HG03469 (cell line): ENCODE data around the gene RAB7B.
A peak's percentile ranks its signal among the peaks of the same experiment; 100 is the strongest.
"Not testable (repeated sequence)": the region's sequence is repeated elsewhere in the genome, so short reads cannot be mapped to it uniquely, and the experiment has no call there.

ENCODE experiments used
- ATAC-seq: cut with Tn5 transposase; IDR thresholded peaks from one replicate; pipeline ENCODE4 v1.9.1; 2021; ENCODE audit warnings: mild to moderate bottlenecking, moderate library complexity, moderate number of reproducible peaks; ENCODE audit not compliant: unreplicated experiment

The RAB7B gene

GRCh38 chr1:206002871-206003801 is at the start of gene RAB7B:
Gene RAB7B, minus strand, starts transcription at chr1:206003395. Its CDS starts 9,260 bp downstream, at chr1:205994135.
- no peak for ATAC-seq

GRCh38 chr1:206052231-206052865 is 49.2 kb upstream of the RAB7B start:
- ATAC-seq: not testable (repeated sequence)

- ATAC-seq: peak; percentile 55
Observed at GRCh38 chr1:206050655-206051235, 47.5 kb upstream of the RAB7B start.

GRCh38 chr1:206049919-206050600 is 46.9 kb upstream of the RAB7B start:
- no peak for ATAC-seq

GRCh38 chr1:206049293-206049692 is 46.1 kb upstream of the RAB7B start:
- peak; percentile 43 for ATAC-seq

- ATAC-seq: no peak
Observed at GRCh38 chr1:206048582-206048981, 45.4 kb upstream of the RAB7B start.

GRCh38 chr1:206047271-206047670 is 44.1 kb upstream of the RAB7B start:
- no peak for ATAC-seq

- ATAC-seq: no peak
Observed at GRCh38 chr1:206041640-206042039, 38.4 kb upstream of the RAB7B start.

GRCh38 chr1:206040328-206040727 is 37.1 kb upstream of the RAB7B start:
- ATAC-seq: no peak

GRCh38 chr1:206039046-206039973 is 36.1 kb upstream of the RAB7B start:
- ATAC-seq: no peak

GRCh38 chr1:206037581-206037980 is 34.4 kb upstream of the RAB7B start:
- ATAC-seq: no peak

GRCh38 chr1:206036663-206037455 is 33.7 kb upstream of the RAB7B start:
- ATAC-seq: no peak

- no peak for ATAC-seq
Observed at GRCh38 chr1:206035027-206035426, 31.8 kb upstream of the RAB7B start.

- no peak for ATAC-seq
Observed at GRCh38 chr1:206032380-206033140, 29.4 kb upstream of the RAB7B start.

GRCh38 chr1:206030714-206031113 is 27.5 kb upstream of the RAB7B start:
- ATAC-seq: peak; percentile 62

GRCh38 chr1:206030191-206030590 is 27.0 kb upstream of the RAB7B start:
- ATAC-seq: no peak

- ATAC-seq: no peak
Observed at GRCh38 chr1:206029484-206029883, 26.3 kb upstream of the RAB7B start.

- ATAC-seq: no peak
Observed at GRCh38 chr1:206025283-206025820, 22.2 kb upstream of the RAB7B start.
